Activated T-cell treated with anti-CD3 and anti-CD28 coated beads for 24 hours (primary cell): ENCODE data around the gene DNAJB8.

Source experiments
- DNase-seq: peaks from one replicate; pipeline ENCODE4 v3.0.0-alpha.2; 2020; ENCODE audit warnings: low read depth

DNAJB8 gene

GRCh38 chr3:128482666-128483656 lies 16.3 kb upstream of the DNAJB8 start:
- DNase-seq, result no peak

GRCh38 chr3:128482175-128482574 lies 15.5 kb upstream of the DNAJB8 start:
- DNase-seq, result no peak

GRCh38 chr3:128481438-128481942 lies 14.8 kb upstream of the DNAJB8 start:
- no peak for DNase-seq

GRCh38 chr3:128480717-128481437 lies 14.2 kb upstream of the DNAJB8 start:
- no peak for DNase-seq

GRCh38 chr3:128480278-128480677 lies 13.6 kb upstream of the DNAJB8 start:
- DNase-seq, result no peak

- no peak for DNase-seq
These were observed 12.9 kb upstream of the DNAJB8 start for GRCh38 chr3:128479558-128480086.

GRCh38 chr3:128478576-128479506 lies 12.2 kb upstream of the DNAJB8 start:
- no peak for DNase-seq

GRCh38 chr3:128476659-128477058 lies 10.0 kb upstream of the DNAJB8 start:
- no peak for DNase-seq

GRCh38 chr3:128475355-128475754 lies 8.7 kb upstream of the DNAJB8 start:
- DNase-seq, result no peak

GRCh38 chr3:128473737-128474136 lies 7.0 kb upstream of the DNAJB8 start:
- no peak for DNase-seq

GRCh38 chr3:128473180-128473519 lies 6.5 kb upstream of the DNAJB8 start:
- no peak for DNase-seq

GRCh38 chr3:128472449-128473179 lies 5.9 kb upstream of the DNAJB8 start:
- no peak for DNase-seq

- DNase-seq, result no peak
These were observed 5.0 kb upstream of the DNAJB8 start for GRCh38 chr3:128471720-128472119.

GRCh38 chr3:128471110-128471509 lies 4.4 kb upstream of the DNAJB8 start:
- no peak for DNase-seq

- DNase-seq, result no peak
These were observed 3.6 kb upstream of the DNAJB8 start for GRCh38 chr3:128470134-128470899.

GRCh38 chr3:128469556-128469955 lies 2.9 kb upstream of the DNAJB8 start:
- no peak for DNase-seq

- DNase-seq, result no peak
These were observed 2.3 kb upstream of the DNAJB8 start for GRCh38 chr3:128468791-128469527.

GRCh38 chr3:128468285-128468790 lies 1.6 kb upstream of the DNAJB8 start:
- DNase-seq, result no peak

GRCh38 chr3:128464702-128465101 lies 2.0 kb downstream of the DNAJB8 start:
- no peak for DNase-seq
